HFFc6 (cell line): Measurements from ENCODE around the gene PCCA. TPM values are rescaled to one million over a fixed set of nuclear protein-coding genes. Genes with fewer than 3 reads are reported as not detected.

Source experiments
- DNase-seq: peaks from one replicate; pipeline ENCODE4 v3.0.0-alpha.2; 2018
- H3K27ac Mint-ChIP-seq: 2 replicates; pipeline ENCODE4 v1.8.0; 2020; ENCODE audit warnings: mild to moderate bottlenecking, mixed read lengths
- H3K27me3 Mint-ChIP-seq: 2 replicates; pipeline ENCODE4 v1.8.0; 2021; ENCODE audit warnings: mild to moderate bottlenecking, moderate library complexity, mixed read lengths; ENCODE audit not compliant: insufficient read depth
- H3K36me3 Mint-ChIP-seq: 2 replicates; pipeline ENCODE4 v1.8.0; 2021; ENCODE audit warnings: low read depth, mixed read lengths
- H3K4me1 Mint-ChIP-seq: 2 replicates; pipeline ENCODE4 v1.8.0; 2020; ENCODE audit warnings: low read depth, mixed read lengths
- H3K4me3 Mint-ChIP-seq: 2 replicates; pipeline ENCODE4 v1.8.0; 2020; ENCODE audit warnings: mild to moderate bottlenecking, moderate library complexity, mixed read lengths
- H3K9me3 Mint-ChIP-seq: 2 replicates; pipeline ENCODE4 v1.8.0; 2020; ENCODE audit warnings: mild to moderate bottlenecking, mixed read lengths
- CTCF ChIP-seq: fragments of 200-600 bp; sonication (generic); IDR thresholded peaks from 2 replicates; pipeline ENCODE4 v1.5.0; 2021; ENCODE audit warnings: antibody characterized with exemption, mild to moderate bottlenecking
- total RNA-seq, 6 experiments: library from RNA; stranded (reverse); fragmentation: NEBNext Ultra II Directional; extraction: Animal tissue kit (Norgen Biotek cat#: 25700); gene quantifications; 2 replicates in 1 of 6; 3 replicates in 5 of 6; pipeline ENCODE4 v1.2.3, GENCODE V29; 2021

The PCCA gene
- total RNA-seq, 6 experiments from 2014 or later: 12.9 to 16.9 (median 14.7) TPM

- Mint-ChIP-seq H3K27ac (no peak overlapping the region), H3K9me3 (no peaks in the 10 kb centered on the region), H3K27me3 (no peaks in the 10 kb centered on the region), H3K4me3 (no peak overlapping the region), H3K36me3 (peaks cover 13% of the 10 kb centered on the region), H3K4me1 (peaks cover 20% of the 10 kb centered on the region; the same call in 1 of the 2 replicates)
- no peak for DNase-seq
- TF ChIP-seq CTCF: no peak
Observed at GRCh38 chr13:100175078-100175802, 86.3 kb downstream of the PCCA start.

GRCh38 chr13:100175803-100176182, 86.9 kb downstream of the PCCA start:
- no peak for DNase-seq
- H3K27ac Mint-ChIP-seq: no peak overlapping the region
- no peaks in the 10 kb centered on the region for H3K27me3 Mint-ChIP-seq
- no peak for TF ChIP-seq CTCF
- peaks cover 20% of the 10 kb centered on the region; the same call in 1 of the 2 replicates for H3K4me1 Mint-ChIP-seq
- no peak overlapping the region for H3K4me3 Mint-ChIP-seq
- H3K9me3 Mint-ChIP-seq: no peaks in the 10 kb centered on the region
- H3K36me3 Mint-ChIP-seq: peaks cover 13% of the 10 kb centered on the region

GRCh38 chr13:100176801-100177400, 88.0 kb downstream of the PCCA start:
- H3K9me3 Mint-ChIP-seq: no peaks in the 10 kb centered on the region
- no peak for DNase-seq
- peaks cover 20% of the 10 kb centered on the region; the same call in 1 of the 2 replicates for H3K4me1 Mint-ChIP-seq
- peaks cover 13% of the 10 kb centered on the region for H3K36me3 Mint-ChIP-seq
- H3K4me3 Mint-ChIP-seq: no peak overlapping the region
- H3K27me3 Mint-ChIP-seq: no peaks in the 10 kb centered on the region
- H3K27ac Mint-ChIP-seq: no peak overlapping the region
- TF ChIP-seq CTCF: no peak

GRCh38 chr13:100178309-100178708, 89.4 kb downstream of the PCCA start:
- DNase-seq: no peak
- H3K9me3 Mint-ChIP-seq: no peaks in the 10 kb centered on the region
- no peaks in the 10 kb centered on the region for H3K27me3 Mint-ChIP-seq
- no peak for TF ChIP-seq CTCF
- H3K4me3 Mint-ChIP-seq: no peak overlapping the region
- H3K4me1 Mint-ChIP-seq: peaks cover 20% of the 10 kb centered on the region; the same call in 1 of the 2 replicates
- peaks cover 15% of the 10 kb centered on the region for H3K36me3 Mint-ChIP-seq
- H3K27ac Mint-ChIP-seq: no peak overlapping the region

- Mint-ChIP-seq H3K4me1 (peaks cover 20% of the 10 kb centered on the region; the same call in 1 of the 2 replicates), H3K36me3 (peaks cover 12% of the 10 kb centered on the region), H3K4me3 (no peak overlapping the region), H3K27me3 (no peaks in the 10 kb centered on the region), H3K27ac (no peak overlapping the region), H3K9me3 (no peaks in the 10 kb centered on the region)
- DNase-seq: no peak
- TF ChIP-seq CTCF: no peak
Observed at GRCh38 chr13:100179276-100179675, 90.4 kb downstream of the PCCA start.
